ENCODE data around the gene PRRT4. TPM values are rescaled to one million over a fixed set of nuclear protein-coding genes. Genes with fewer than 3 reads are reported as not detected.

The PRRT4 gene
- total RNA-seq, 1 experiment from 2014 or later, result not detected

DNA sequence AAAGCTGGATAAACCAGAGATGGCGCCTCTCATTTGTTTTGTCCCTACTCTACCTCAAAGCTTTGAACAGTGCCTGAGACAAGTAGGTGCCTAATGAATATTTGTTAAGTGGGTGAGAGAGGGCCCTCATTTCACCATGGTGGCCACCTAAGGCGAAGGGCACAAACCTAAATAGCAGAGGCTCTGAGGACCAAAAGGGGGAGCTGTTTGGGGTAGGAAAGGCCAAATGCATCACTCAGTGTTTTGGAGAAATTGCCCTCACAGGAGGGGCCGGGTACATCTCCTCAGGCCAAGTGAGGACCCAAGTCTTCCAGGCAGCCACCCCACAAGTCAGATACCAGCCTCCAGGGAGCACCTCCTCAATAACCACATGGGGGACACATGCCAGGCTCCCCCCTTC is 34.3 kb upstream of the PRRT4 start:
- CTCF ChIA-PET, result interaction anchor here (1.2 to 10.2 kb wide), 5 partner anchors 8 to 48 kb away, joined by 3 to 160 read pairs (median 6); no protein-coding TSS in a partner anchor
- H3K4me3 Mint-ChIP-seq (ENCODE audit: unreplicated experiment), result no peak overlapping the region

DNA sequence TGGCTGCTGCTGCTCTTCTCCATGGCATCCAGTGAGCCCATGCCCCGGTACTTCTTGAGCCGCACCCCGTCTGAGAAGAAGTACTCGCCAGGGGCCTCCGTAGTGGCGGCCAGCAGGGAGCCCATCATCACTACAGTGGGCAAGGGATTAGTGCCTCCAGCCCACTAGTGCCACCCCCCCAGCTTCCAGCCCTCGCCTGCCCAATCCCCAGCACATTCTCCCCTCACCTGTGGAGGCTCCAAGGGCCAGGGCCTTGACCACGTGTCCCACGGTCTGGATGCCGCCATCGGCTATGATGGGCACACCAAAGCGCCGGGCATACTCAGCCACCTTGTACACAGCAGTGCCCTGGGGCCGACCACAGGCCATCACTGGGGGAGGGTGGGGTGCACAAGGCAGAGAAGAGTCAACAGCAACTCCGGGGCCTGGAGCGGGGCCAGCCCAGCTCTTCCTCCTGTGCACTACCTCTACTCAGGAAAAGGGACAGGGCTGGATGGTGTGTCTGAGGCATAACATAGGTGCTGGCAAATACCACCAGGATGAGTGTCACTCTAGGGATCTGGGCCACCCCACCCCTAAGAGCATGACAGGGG is 33.5 kb upstream of the PRRT4 start:
- DNase-seq (ENCODE audit: unreplicated experiment), result no peak
- TF ChIP-seq, protein P1, sequence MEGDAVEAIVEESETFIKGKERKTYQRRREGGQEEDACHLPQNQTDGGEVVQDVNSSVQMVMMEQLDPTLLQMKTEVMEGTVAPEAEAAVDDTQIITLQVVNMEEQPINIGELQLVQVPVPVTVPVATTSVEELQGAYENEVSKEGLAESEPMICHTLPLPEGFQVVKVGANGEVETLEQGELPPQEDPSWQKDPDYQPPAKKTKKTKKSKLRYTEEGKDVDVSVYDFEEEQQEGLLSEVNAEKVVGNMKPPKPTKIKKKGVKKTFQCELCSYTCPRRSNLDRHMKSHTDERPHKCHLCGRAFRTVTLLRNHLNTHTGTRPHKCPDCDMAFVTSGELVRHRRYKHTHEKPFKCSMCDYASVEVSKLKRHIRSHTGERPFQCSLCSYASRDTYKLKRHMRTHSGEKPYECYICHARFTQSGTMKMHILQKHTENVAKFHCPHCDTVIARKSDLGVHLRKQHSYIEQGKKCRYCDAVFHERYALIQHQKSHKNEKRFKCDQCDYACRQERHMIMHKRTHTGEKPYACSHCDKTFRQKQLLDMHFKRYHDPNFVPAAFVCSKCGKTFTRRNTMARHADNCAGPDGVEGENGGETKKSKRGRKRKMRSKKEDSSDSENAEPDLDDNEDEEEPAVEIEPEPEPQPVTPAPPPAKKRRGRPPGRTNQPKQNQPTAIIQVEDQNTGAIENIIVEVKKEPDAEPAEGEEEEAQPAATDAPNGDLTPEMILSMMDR (IDR thresholded peaks at IDR 0.05; ENCODE audit: unreplicated experiment), result no peak
- intact Hi-C loops (cut with micrococcal nuclease), result no loop called here
- Mint-ChIP-seq H3K27me3 (ENCODE audit: insufficient read depth, unreplicated experiment) (no peaks in the 10 kb centered on the region), H3K4me3 (ENCODE audit: unreplicated experiment) (no peak overlapping the region), H3K9me3 (ENCODE audit: unreplicated experiment) (no peaks in the 10 kb centered on the region), H3K27ac (ENCODE audit: low read depth, unreplicated experiment) (no peak overlapping the region), H3K36me3 (ENCODE audit: insufficient read depth, unreplicated experiment) (peaks cover 53% of the 10 kb centered on the region), H3K4me1 (ENCODE audit: insufficient read depth, unreplicated experiment) (no peaks in the 10 kb centered on the region)
- POLR2A ChIA-PET, result no interaction called here
- CTCF ChIA-PET, result interaction anchor here (1.1 to 2.0 kb wide), 4 partner anchors 12 to 48 kb away, joined by 3 to 7 read pairs (median 6); no protein-coding TSS in a partner anchor
- no TSS peak for BruUV-seq (replicated peaks)

More for the DNA sequence above, 34.3 kb upstream of the PRRT4 start:
- peaks cover 60% of the 10 kb centered on the region for H3K36me3 Mint-ChIP-seq (ENCODE audit: insufficient read depth, unreplicated experiment)
- H3K27ac Mint-ChIP-seq (ENCODE audit: low read depth, unreplicated experiment), result no peak overlapping the region
- no peaks in the 10 kb centered on the region for H3K9me3 Mint-ChIP-seq (ENCODE audit: unreplicated experiment)
- no TSS peak for BruUV-seq (replicated peaks)
- DNase-seq (ENCODE audit: unreplicated experiment), result no peak
- intact Hi-C loops (cut with micrococcal nuclease), result no loop called here
- POLR2A ChIA-PET, result interaction anchor here (0.7 kb wide), 1 partner anchor 9 kb away, joined by 6 read pairs; no protein-coding TSS in a partner anchor
- no peaks in the 10 kb centered on the region for H3K27me3 Mint-ChIP-seq (ENCODE audit: insufficient read depth, unreplicated experiment)
- no peaks in the 10 kb centered on the region for H3K4me1 Mint-ChIP-seq (ENCODE audit: insufficient read depth, unreplicated experiment)
- TF ChIP-seq, protein P1 (IDR thresholded peaks at IDR 0.05; ENCODE audit: unreplicated experiment), result no peak

DNA sequence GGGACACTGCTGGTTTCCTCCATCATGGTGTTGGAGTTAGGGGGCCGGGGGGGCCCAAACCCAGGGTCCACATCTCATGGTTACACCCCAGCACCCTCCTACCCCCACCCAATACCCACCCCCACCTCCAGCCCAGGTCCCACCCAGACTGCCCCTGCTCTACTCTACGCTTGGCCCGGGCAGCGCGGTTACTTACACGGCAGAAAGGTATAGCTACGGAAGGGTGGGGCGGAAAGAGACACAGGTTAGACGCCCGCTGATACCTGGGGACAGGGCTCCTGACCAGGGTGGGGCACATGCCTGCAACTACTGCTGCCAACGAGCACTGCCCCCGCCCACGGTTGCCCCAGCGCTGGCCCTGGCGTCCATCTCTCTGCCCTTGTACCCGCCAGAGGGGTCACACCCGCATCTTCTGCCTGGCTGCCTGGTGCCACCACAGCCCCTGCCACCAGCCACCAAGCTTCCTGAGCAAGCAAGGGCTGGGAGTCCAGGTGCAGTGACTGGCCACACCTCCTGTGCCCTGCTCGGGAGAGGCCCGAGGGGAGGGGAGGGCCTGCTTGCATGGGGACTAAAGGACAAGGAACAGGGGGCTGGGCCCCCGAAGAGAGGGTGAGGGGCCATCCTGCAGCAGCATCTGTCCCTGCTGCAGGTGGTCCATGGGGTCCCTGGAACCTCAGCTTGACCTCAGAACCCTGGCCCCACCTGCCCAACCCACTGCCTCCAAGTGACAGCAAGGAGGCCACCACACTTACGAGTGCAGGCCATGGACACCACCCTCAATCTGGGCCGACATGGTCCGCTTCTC is 32.2 kb upstream of the PRRT4 start:
- CTCF ChIA-PET, result interaction anchor here (0.6 to 14.9 kb wide), 6 partner anchors 13 to 46 kb away, joined by 3 to 372 read pairs (median 6); partner anchors contain the start of gene RBM28
- Mint-ChIP-seq H3K27me3 (ENCODE audit: insufficient read depth, unreplicated experiment) (no peaks in the 10 kb centered on the region), H3K36me3 (ENCODE audit: insufficient read depth, unreplicated experiment) (peaks cover 40% of the 10 kb centered on the region), H3K27ac (ENCODE audit: low read depth, unreplicated experiment) (no peak overlapping the region), H3K4me1 (ENCODE audit: insufficient read depth, unreplicated experiment) (no peaks in the 10 kb centered on the region), H3K4me3 (ENCODE audit: unreplicated experiment) (no peak overlapping the region), H3K9me3 (ENCODE audit: unreplicated experiment) (no peaks in the 10 kb centered on the region)
- POLR2A ChIA-PET, result interaction anchor here (0.9 kb wide), 1 partner anchor 11 kb away, joined by 3 read pairs; no protein-coding TSS in a partner anchor
- BruUV-seq (replicated peaks), result no TSS peak
- intact Hi-C loops (cut with micrococcal nuclease), result no loop called here
- TF ChIP-seq, protein P1 (IDR thresholded peaks at IDR 0.05; ENCODE audit: unreplicated experiment), result no peak
- DNase-seq (ENCODE audit: unreplicated experiment), result no peak
